ENCODE results near the gene NPAS3. TPM values are rescaled to one million over a fixed set of nuclear protein-coding genes. Genes with fewer than 3 reads are reported as not detected.

NPAS3 gene
- total RNA-seq, 3 donors from 2014 or later, result 0.96 to 4.0 (median 2.0) TPM

- TF ChIP-seq POLR2A (IDR thresholded peaks at IDR 0.05) (no peak), POLR2AphosphoS5 (IDR thresholded peaks at IDR 0.05) (no peak)
- TF ChIP-seq, protein P1, sequence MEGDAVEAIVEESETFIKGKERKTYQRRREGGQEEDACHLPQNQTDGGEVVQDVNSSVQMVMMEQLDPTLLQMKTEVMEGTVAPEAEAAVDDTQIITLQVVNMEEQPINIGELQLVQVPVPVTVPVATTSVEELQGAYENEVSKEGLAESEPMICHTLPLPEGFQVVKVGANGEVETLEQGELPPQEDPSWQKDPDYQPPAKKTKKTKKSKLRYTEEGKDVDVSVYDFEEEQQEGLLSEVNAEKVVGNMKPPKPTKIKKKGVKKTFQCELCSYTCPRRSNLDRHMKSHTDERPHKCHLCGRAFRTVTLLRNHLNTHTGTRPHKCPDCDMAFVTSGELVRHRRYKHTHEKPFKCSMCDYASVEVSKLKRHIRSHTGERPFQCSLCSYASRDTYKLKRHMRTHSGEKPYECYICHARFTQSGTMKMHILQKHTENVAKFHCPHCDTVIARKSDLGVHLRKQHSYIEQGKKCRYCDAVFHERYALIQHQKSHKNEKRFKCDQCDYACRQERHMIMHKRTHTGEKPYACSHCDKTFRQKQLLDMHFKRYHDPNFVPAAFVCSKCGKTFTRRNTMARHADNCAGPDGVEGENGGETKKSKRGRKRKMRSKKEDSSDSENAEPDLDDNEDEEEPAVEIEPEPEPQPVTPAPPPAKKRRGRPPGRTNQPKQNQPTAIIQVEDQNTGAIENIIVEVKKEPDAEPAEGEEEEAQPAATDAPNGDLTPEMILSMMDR (IDR thresholded peaks at IDR 0.05), result no peak
- no peak overlapping the region for H3K27ac ChIP-seq
- H3K4me3 ChIP-seq, result no peak overlapping the region
- no peaks in the 10 kb centered on the region for H3K9me3 ChIP-seq
- H3K36me3 ChIP-seq, result no peaks in the 10 kb centered on the region
- H3K4me1 ChIP-seq, result no peaks in the 10 kb centered on the region
- intact Hi-C loops (cut with DNase I; ENCODE audit: low total_unique reads), result no loop called here
- DNase-seq (ENCODE audit: low spot score in 2 of 2), result no peak
- no peaks in the 10 kb centered on the region for H3K27me3 ChIP-seq
These were observed 437.8 kb downstream of the NPAS3 start for GRCh38 chr14:33376510-33376909.

DNA sequence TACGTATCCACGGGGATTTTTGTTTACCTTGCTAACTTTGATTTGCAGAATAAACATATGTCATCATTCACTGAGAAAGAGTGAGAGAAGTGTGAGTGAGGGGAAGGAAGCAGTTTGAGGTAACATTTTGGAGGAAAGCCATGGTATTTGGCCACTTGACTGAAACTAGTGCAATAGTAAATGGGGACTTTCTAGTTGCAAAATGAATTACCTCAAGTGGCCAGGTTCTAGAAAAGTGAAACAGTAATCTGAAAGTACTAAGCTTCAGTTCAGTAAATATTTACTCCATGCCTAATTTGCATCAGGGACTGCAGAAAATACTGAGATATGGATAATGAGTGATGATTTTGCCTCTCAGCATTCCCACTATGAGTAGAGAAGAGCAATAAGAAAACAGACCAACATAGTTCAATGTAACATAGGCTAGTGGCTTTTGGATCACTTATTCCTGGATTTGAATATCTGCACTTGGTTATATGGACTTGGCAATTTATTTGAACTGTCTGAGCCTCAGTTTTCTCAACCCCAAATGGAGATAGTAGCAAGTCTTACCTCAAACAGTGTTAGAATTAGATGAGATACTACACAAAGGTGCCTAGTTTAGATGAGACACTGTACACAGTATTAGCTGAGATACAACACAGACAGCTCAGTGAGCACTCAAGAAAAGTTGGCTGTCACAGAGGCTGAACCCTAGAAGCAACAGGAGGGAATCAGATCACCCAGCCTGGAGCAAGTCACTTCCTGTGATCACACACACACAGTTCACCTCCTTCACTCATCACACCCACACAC lies 439.1 kb downstream of the NPAS3 start:
- H3K4me1 ChIP-seq, result no peaks in the 10 kb centered on the region
- TF ChIP-seq, protein P1 (IDR thresholded peaks at IDR 0.05), result no peak
- TF ChIP-seq POLR2AphosphoS5 (IDR thresholded peaks at IDR 0.05), result no peak
- TF ChIP-seq POLR2A (IDR thresholded peaks at IDR 0.05), result no peak
- H3K36me3 ChIP-seq, result no peaks in the 10 kb centered on the region
- no peak for DNase-seq (ENCODE audit: low spot score in 2 of 2)
- no peaks in the 10 kb centered on the region for H3K27me3 ChIP-seq
- H3K27ac ChIP-seq, result no peak overlapping the region
- no peak overlapping the region for H3K4me3 ChIP-seq
- no peaks in the 10 kb centered on the region for H3K9me3 ChIP-seq
- intact Hi-C loops (cut with DNase I; ENCODE audit: low total_unique reads), result no loop called here

DNA sequence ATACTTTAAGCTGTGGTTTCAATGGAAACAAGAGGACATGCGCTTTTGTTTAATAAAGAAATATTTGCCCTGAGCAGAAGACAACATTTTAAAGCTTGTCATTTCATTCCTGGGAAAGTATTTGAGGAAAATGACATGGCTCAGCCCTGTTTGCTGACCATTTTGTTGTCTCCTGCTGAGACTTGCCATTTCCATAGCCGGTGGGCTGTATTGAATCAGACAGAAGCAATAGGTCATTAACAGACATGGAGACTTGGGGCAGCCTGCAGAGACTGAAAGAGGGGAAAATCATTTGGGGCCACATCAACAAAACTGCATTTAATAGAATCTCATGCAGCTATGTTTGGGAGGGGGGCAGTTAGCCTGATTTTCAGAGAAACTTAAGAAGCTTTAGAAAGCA lies 443.0 kb downstream of the NPAS3 start:
- DNase-seq (ENCODE audit: low spot score in 2 of 2), result no peak
- Histone ChIP-seq H3K4me1 (no peaks in the 10 kb centered on the region), H3K4me3 (no peak overlapping the region), H3K36me3 (no peaks in the 10 kb centered on the region), H3K27me3 (no peaks in the 10 kb centered on the region), H3K27ac (no peak overlapping the region), H3K9me3 (no peaks in the 10 kb centered on the region)
- intact Hi-C loops (cut with DNase I; ENCODE audit: low total_unique reads), result no loop called here
- TF ChIP-seq, protein P1 (IDR thresholded peaks at IDR 0.05), result no peak
- no peak for TF ChIP-seq POLR2A (IDR thresholded peaks at IDR 0.05)
- no peak for TF ChIP-seq POLR2AphosphoS5 (IDR thresholded peaks at IDR 0.05)

GRCh38 chr14:33386140-33386539 lies 447.5 kb downstream of the NPAS3 start:
- H3K4me1 ChIP-seq, result no peaks in the 10 kb centered on the region
- no peak for DNase-seq (ENCODE audit: low spot score in 2 of 2)
- H3K36me3 ChIP-seq, result no peaks in the 10 kb centered on the region
- TF ChIP-seq POLR2AphosphoS5 (IDR thresholded peaks at IDR 0.05) (no peak), POLR2A (IDR thresholded peaks at IDR 0.05) (no peak)
- TF ChIP-seq, protein P1 (IDR thresholded peaks at IDR 0.05), result no peak
- H3K4me3 ChIP-seq, result no peak overlapping the region
- intact Hi-C loops (cut with DNase I; ENCODE audit: low total_unique reads), result no loop called here
- no peaks in the 10 kb centered on the region for H3K27me3 ChIP-seq
- no peaks in the 10 kb centered on the region for H3K9me3 ChIP-seq
- H3K27ac ChIP-seq, result no peak overlapping the region

- no peaks in the 10 kb centered on the region for H3K4me1 ChIP-seq
- no peaks in the 10 kb centered on the region for H3K9me3 ChIP-seq
- intact Hi-C loops (cut with DNase I; ENCODE audit: low total_unique reads), result no loop called here
These were observed 448.1 kb downstream of the NPAS3 start for GRCh38 chr14:33386781-33387180.

More at GRCh38 chr14:33386781-33387180, 448.1 kb downstream of the NPAS3 start:
- Histone ChIP-seq H3K27ac (no peak overlapping the region), H3K36me3 (no peaks in the 10 kb centered on the region), H3K4me3 (no peak overlapping the region), H3K27me3 (no peaks in the 10 kb centered on the region)
- DNase-seq (ENCODE audit: low spot score in 2 of 2), result no peak
- TF ChIP-seq POLR2AphosphoS5 (IDR thresholded peaks at IDR 0.05) (no peak), POLR2A (IDR thresholded peaks at IDR 0.05) (no peak)
- TF ChIP-seq, protein P1 (IDR thresholded peaks at IDR 0.05), result no peak

All from breast epithelium (tissue), 4 donors.